HG02884 (cell line): ENCODE measurements around the gene RPL23.

ENCODE experiments used
- ATAC-seq: cut with Tn5 transposase; IDR thresholded peaks from one replicate; pipeline ENCODE4 v1.9.1; 2021; ENCODE audit warnings: mild to moderate bottlenecking, moderate library complexity; ENCODE audit not compliant: unreplicated experiment

Gene RPL23

GRCh38 chr17:38853292-38854219 is at the start of gene RPL23:
Gene RPL23, minus strand, starts transcription at chr17:38853721. Its CDS starts 11 bp downstream, at chr17:38853710.
- ATAC-seq: peak; percentile 74

GRCh38 chr17:38900978-38901656 is 47.6 kb upstream of the RPL23 start:
- no peak for ATAC-seq

- no peak for ATAC-seq
Measured at GRCh38 chr17:38899421-38899820, 45.9 kb upstream of the RPL23 start.

- peak; percentile 69 for ATAC-seq
Measured at GRCh38 chr17:38898812-38899348, 45.4 kb upstream of the RPL23 start.

- no peak for ATAC-seq
Measured at GRCh38 chr17:38898291-38898679, 44.8 kb upstream of the RPL23 start.

GRCh38 chr17:38897671-38898290 is 44.3 kb upstream of the RPL23 start:
- no peak for ATAC-seq

GRCh38 chr17:38897176-38897575 is 43.7 kb upstream of the RPL23 start:
- ATAC-seq: no peak

- ATAC-seq: no peak
Measured at GRCh38 chr17:38896346-38896954, 42.9 kb upstream of the RPL23 start.

GRCh38 chr17:38894276-38894675 is 40.8 kb upstream of the RPL23 start:
- no peak for ATAC-seq

- ATAC-seq: no peak
Measured at GRCh38 chr17:38893607-38894006, 40.1 kb upstream of the RPL23 start.

GRCh38 chr17:38893113-38893512 is 39.6 kb upstream of the RPL23 start:
- no peak for ATAC-seq

GRCh38 chr17:38892620-38893019 is 39.1 kb upstream of the RPL23 start:
- ATAC-seq: no peak

- no peak for ATAC-seq
Measured at GRCh38 chr17:38892083-38892482, 38.6 kb upstream of the RPL23 start.

GRCh38 chr17:38891441-38891840 is 37.9 kb upstream of the RPL23 start:
- ATAC-seq: no peak

GRCh38 chr17:38890410-38890746 is 36.9 kb upstream of the RPL23 start:
- ATAC-seq: no peak

GRCh38 chr17:38889745-38890409 is 36.4 kb upstream of the RPL23 start:
- ATAC-seq: no peak

GRCh38 chr17:38888842-38889241 is 35.3 kb upstream of the RPL23 start:
- no peak for ATAC-seq

- ATAC-seq: no peak
Measured at GRCh38 chr17:38886643-38887010, 33.1 kb upstream of the RPL23 start.

- no peak for ATAC-seq
Measured at GRCh38 chr17:38885728-38886642, 32.5 kb upstream of the RPL23 start.
